ENCODE results near the gene MGLL. TPM values are rescaled to one million over a fixed set of nuclear protein-coding genes. Genes with fewer than 3 reads are reported as not detected.

Gene MGLL
- total RNA-seq, 1 donor from 2014 or later = 27.3 TPM

DNA sequence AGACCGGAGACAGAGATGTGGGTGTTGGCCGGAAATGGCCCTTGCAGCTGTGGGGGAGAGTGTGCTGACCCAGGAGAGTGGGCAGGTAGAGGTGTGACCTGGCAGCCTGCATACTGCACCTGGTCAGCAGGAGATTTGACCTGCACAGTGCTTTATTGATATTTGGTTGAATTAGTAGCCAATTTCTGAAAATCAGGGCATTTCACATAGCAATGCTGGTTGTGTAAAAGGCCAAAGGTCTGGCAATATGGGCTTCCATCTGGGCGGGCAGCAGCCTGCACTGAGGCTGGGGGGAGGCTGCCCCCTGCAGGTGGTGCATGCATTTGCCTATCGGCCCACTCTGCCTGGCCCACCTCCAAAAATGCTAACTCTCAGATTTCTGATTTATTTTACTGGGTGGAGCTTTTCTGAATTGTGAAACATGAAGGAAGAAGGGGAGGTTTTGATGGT lies 9.4 kb upstream of the MGLL start:
- Histone ChIP-seq H3K9me3 (ENCODE audit: insufficient read depth, low read depth, low read length) (no peaks in the 10 kb centered on the region), H3K27me3 (ENCODE audit: insufficient read depth, low read length) (no peaks in the 10 kb centered on the region), H2AFZ (ENCODE audit: low read depth, low read length) (no peak overlapping the region), H4K20me1 (ENCODE audit: insufficient read depth, low read length) (no peaks in the 10 kb centered on the region), H3K9ac (ENCODE audit: low read length) (no peak overlapping the region), H3K4me2 (ENCODE audit: low read length) (no peak overlapping the region), H3K4me1 (ENCODE audit: insufficient read depth, low read length) (no peaks in the 10 kb centered on the region), H3K4me3 (ENCODE audit: insufficient read depth, low read depth, low read length) (no peak overlapping the region), H3K36me3 (ENCODE audit: insufficient read depth, low read length) (no peaks in the 10 kb centered on the region), H3K27ac (ENCODE audit: low read depth, low read length) (no peak overlapping the region), H3K79me2 (ENCODE audit: insufficient read depth, low read length) (no peaks in the 10 kb centered on the region)
- FAIRE-seq (no peak), DNase-seq (ENCODE audit: low read depth) (no peak)
- H3K27ac Mint-ChIP-seq (ENCODE audit: unreplicated experiment) = no peak overlapping the region
- H3K9me3 Mint-ChIP-seq (ENCODE audit: unreplicated experiment) = peaks cover 13% of the 10 kb centered on the region
- peaks cover 2% of the 10 kb centered on the region for H3K4me1 Mint-ChIP-seq (ENCODE audit: low read depth, unreplicated experiment)
- no peaks in the 10 kb centered on the region for H3K36me3 Mint-ChIP-seq (ENCODE audit: low read depth, unreplicated experiment)
- H3K27me3 Mint-ChIP-seq (ENCODE audit: low read depth, unreplicated experiment) = no peaks in the 10 kb centered on the region
- TF ChIP-seq, protein P1, sequence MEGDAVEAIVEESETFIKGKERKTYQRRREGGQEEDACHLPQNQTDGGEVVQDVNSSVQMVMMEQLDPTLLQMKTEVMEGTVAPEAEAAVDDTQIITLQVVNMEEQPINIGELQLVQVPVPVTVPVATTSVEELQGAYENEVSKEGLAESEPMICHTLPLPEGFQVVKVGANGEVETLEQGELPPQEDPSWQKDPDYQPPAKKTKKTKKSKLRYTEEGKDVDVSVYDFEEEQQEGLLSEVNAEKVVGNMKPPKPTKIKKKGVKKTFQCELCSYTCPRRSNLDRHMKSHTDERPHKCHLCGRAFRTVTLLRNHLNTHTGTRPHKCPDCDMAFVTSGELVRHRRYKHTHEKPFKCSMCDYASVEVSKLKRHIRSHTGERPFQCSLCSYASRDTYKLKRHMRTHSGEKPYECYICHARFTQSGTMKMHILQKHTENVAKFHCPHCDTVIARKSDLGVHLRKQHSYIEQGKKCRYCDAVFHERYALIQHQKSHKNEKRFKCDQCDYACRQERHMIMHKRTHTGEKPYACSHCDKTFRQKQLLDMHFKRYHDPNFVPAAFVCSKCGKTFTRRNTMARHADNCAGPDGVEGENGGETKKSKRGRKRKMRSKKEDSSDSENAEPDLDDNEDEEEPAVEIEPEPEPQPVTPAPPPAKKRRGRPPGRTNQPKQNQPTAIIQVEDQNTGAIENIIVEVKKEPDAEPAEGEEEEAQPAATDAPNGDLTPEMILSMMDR (IDR thresholded peaks at IDR 0.05; ENCODE audit: insufficient read depth, low read depth, low read length) = peak; percentile 16
- TF ChIP-seq EZH2 (IDR thresholded peaks at IDR 0.05; ENCODE audit: insufficient read depth, low read length) = no peak
- no peak overlapping the region for H3K4me3 Mint-ChIP-seq (ENCODE audit: unreplicated experiment)

DNA sequence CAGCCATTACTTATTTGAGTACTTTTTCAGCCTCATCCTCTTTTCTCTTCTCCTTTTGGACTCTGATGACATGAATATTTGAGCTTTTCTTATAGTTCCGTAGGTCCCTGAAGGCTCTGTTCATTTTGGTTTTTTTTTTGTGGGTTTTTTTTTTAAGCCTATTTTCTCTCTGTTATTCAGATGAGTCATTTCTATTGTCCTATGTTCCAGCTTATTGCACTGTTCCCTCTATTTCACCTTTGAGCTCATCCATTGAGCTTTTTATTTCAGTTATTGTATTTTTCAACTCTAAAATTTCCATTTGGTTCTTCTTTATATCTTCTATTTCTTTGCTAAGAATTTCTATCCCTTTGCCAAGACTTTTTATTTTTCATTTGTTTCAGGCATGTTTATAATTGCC lies 7.2 kb upstream of the MGLL start:
- no peak for FAIRE-seq
- Histone ChIP-seq H3K27ac (ENCODE audit: low read depth, low read length) (no peak overlapping the region), H3K4me1 (ENCODE audit: insufficient read depth, low read length) (no peaks in the 10 kb centered on the region), H3K27me3 (ENCODE audit: insufficient read depth, low read length) (no peaks in the 10 kb centered on the region), H3K9ac (ENCODE audit: low read length) (no peak overlapping the region), H3K36me3 (ENCODE audit: insufficient read depth, low read length) (no peaks in the 10 kb centered on the region), H3K4me2 (ENCODE audit: low read length) (no peak overlapping the region), H3K9me3 (ENCODE audit: insufficient read depth, low read depth, low read length) (no peaks in the 10 kb centered on the region), H4K20me1 (ENCODE audit: insufficient read depth, low read length) (no peaks in the 10 kb centered on the region), H3K4me3 (ENCODE audit: insufficient read depth, low read depth, low read length) (no peak overlapping the region), H2AFZ (ENCODE audit: low read depth, low read length) (no peak overlapping the region), H3K79me2 (ENCODE audit: insufficient read depth, low read length) (no peaks in the 10 kb centered on the region)
- TF ChIP-seq EZH2 (IDR thresholded peaks at IDR 0.05; ENCODE audit: insufficient read depth, low read length) = no peak
- TF ChIP-seq, protein P1 (IDR thresholded peaks at IDR 0.05; ENCODE audit: insufficient read depth, low read depth, low read length) = no peak
- Mint-ChIP-seq H3K36me3 (ENCODE audit: low read depth, unreplicated experiment) (no peaks in the 10 kb centered on the region), H3K27ac (ENCODE audit: unreplicated experiment) (no peak overlapping the region), H3K4me1 (ENCODE audit: low read depth, unreplicated experiment) (no peaks in the 10 kb centered on the region), H3K9me3 (ENCODE audit: unreplicated experiment) (peaks cover 13% of the 10 kb centered on the region), H3K4me3 (ENCODE audit: unreplicated experiment) (no peak overlapping the region), H3K27me3 (ENCODE audit: low read depth, unreplicated experiment) (no peaks in the 10 kb centered on the region)
- no peak for DNase-seq (ENCODE audit: low read depth)

DNA sequence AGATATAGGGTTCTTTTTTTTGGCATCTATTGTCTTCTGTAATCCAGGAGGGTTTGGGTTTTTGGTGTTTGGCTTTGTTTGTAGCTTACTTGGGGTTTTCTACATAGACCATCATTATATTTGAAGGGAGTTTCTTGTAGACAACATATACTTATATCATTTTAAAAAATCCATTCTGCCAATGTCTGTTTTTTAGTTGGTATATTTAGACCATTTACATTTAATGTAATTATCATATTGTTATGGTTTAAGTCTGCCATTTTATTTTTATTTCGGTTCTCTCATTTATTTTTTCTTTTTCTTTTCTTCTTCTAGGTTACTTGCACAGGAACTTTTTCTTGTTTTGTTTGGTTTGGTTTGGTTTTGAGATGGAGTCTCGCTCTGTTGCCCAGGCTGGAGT lies 5.5 kb upstream of the MGLL start:
- no peak for TF ChIP-seq EZH2 (IDR thresholded peaks at IDR 0.05; ENCODE audit: insufficient read depth, low read length)
- TF ChIP-seq, protein P1 (IDR thresholded peaks at IDR 0.05; ENCODE audit: insufficient read depth, low read depth, low read length) = no peak
- no peak overlapping the region for H3K4me2 ChIP-seq (ENCODE audit: low read length)
- Mint-ChIP-seq H3K27me3 (ENCODE audit: low read depth, unreplicated experiment) (no peaks in the 10 kb centered on the region), H3K36me3 (ENCODE audit: low read depth, unreplicated experiment) (no peaks in the 10 kb centered on the region), H3K4me3 (ENCODE audit: unreplicated experiment) (no peak overlapping the region), H3K4me1 (ENCODE audit: low read depth, unreplicated experiment) (no peaks in the 10 kb centered on the region), H3K27ac (ENCODE audit: unreplicated experiment) (no peak overlapping the region), H3K9me3 (ENCODE audit: unreplicated experiment) (peaks cover 10% of the 10 kb centered on the region)
- no peaks in the 10 kb centered on the region for H3K9me3 ChIP-seq (ENCODE audit: insufficient read depth, low read depth, low read length)
- DNase-seq (ENCODE audit: low read depth) = no peak
- no peak overlapping the region for H2AFZ ChIP-seq (ENCODE audit: low read depth, low read length)
- H4K20me1 ChIP-seq (ENCODE audit: insufficient read depth, low read length) = no peaks in the 10 kb centered on the region
- no peak overlapping the region for H3K27ac ChIP-seq (ENCODE audit: low read depth, low read length)
- H3K79me2 ChIP-seq (ENCODE audit: insufficient read depth, low read length) = no peaks in the 10 kb centered on the region
- no peaks in the 10 kb centered on the region for H3K27me3 ChIP-seq (ENCODE audit: insufficient read depth, low read length)
- no peak overlapping the region for H3K9ac ChIP-seq (ENCODE audit: low read length)
- H3K4me1 ChIP-seq (ENCODE audit: insufficient read depth, low read length) = peaks cover 3% of the 10 kb centered on the region
- FAIRE-seq = no peak
- H3K4me3 ChIP-seq (ENCODE audit: insufficient read depth, low read depth, low read length) = no peak overlapping the region
- H3K36me3 ChIP-seq (ENCODE audit: insufficient read depth, low read length) = no peaks in the 10 kb centered on the region
